GF-D8 (cell line): ENCODE results near the gene KIF26A.
"Not testable (repeated sequence)": the region's sequence is repeated elsewhere in the genome, so short reads cannot be mapped to it uniquely, and the experiment has no call there.

ENCODE experiments used
- DNase-seq: peaks from one replicate; lab custom pipeline; 2025; lab: John Stamatoyannopoulos, UW

KIF26A gene

DNA sequence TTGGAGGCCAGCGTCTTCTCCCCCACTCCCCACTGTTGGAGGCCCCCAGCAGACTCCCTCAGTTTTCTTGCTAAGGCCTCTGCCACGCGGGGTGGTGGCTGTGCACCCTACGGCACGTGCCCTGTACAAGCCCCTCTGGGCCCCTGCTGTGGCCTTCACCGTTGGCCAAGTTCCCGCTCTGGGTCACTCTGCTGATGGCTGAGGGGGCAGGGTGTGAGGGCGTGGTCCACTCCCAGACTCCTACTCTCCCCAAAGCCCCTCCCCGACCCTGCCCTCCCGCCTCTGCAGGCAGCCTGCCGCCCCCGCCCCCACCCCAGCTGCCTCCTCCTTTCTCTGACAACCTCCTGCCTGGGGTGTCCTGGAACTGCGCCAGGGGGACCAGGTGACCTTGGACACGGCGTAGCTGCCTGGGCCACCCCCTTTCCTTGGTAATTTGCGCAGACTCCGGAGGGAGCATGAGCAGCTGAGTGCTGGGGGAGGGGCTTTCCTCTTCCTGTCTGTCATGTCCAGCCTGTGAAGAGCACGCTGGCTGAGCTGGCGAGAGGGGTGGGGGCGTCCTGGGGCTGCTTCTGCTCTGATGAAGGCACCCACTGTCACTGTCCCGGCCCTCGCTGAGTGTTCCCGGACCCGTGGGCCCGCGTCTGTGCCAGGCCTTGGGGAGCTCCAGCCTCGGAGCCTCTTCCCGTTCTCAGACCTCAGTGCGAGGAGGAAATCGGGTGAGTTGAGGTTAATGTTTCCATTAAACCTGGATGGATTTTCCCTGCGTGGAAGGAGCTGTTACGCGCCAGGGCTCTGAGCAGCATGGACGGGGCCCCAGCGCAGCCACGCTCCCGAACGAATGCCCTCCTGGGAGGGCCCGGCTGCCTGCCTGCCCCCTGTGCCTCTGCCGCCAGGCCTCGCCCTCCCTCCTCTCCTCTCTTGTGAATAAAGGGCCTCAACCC is 85.0 kb downstream of the KIF26A start:
- no peak for DNase-seq

DNA sequence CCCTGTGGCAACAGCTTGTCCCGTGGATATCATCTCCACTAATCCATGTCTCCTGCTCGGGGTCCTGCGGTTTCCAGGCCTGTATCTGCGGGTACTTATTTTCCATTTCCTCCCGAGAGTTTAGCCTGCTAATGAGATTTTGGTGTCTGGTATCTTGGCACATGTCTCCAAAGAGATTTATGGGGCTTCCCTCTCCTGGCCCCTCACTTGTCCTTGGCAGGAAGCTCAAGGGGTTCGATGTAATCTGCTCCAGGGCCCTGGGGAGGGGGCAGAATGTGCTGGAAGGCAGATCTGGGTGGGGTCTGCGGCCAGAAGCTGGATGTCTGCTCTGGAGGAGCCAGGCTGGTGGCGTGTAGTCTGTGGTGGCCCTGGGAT is 85.7 kb downstream of the KIF26A start:
- DNase-seq, result no peak

GRCh38 chr14:104224506-104225277 is 86.3 kb downstream of the KIF26A start:
- DNase-seq, result no peak

DNA sequence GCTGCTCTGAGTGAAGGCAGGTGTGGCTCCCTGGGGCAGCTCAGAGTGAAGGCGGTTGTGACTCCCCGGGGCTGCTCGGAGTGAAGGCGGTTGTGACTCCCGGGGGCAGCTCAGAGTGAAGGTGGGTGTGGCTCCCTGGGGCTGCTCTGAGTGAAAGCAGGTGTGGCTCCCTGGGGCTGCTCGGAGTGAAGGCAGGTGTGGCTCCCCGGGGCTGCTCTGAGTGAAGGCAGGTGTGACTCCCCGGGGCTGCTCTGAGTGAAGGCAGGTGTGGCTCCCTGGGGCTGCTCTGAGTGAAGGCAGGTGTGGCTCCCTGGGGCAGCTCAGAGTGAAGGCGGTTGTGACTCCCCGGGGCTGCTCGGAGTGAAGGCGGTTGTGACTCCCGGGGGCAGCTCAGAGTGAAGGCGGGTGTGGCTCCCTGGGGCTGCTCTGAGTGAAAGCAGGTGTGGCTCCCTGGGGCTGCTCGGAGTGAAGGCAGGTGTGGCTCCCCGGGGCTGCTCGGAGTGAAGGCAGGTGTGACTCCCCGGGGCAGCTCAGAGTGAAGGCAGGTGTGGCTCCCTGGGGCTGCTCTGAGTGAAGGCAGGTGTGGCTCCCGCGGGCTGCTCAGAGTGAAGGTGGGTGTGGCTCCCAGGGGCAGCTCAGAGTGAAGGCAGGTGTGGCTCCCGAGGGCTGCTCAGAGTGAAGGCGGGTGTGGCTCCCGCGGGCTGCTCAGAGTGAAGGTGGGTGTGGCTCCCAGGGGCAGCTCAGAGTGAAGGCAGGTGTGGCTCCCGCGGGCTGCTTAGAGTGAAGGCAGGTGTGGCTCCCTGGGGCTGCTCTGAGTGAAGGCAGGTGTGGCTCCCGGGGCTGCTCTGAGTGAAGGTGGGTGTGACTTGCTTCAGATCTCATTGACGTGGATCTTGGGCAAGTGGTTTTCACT is 87.1 kb downstream of the KIF26A start:
- DNase-seq, result not testable (repeated sequence)

GRCh38 chr14:104226421-104227383 is 88.3 kb downstream of the KIF26A start:
- no peak for DNase-seq

GRCh38 chr14:104227806-104228205 is 89.4 kb downstream of the KIF26A start:
- DNase-seq, result no peak

GRCh38 chr14:104228221-104228620 is 89.8 kb downstream of the KIF26A start:
- DNase-seq, result no peak

DNA sequence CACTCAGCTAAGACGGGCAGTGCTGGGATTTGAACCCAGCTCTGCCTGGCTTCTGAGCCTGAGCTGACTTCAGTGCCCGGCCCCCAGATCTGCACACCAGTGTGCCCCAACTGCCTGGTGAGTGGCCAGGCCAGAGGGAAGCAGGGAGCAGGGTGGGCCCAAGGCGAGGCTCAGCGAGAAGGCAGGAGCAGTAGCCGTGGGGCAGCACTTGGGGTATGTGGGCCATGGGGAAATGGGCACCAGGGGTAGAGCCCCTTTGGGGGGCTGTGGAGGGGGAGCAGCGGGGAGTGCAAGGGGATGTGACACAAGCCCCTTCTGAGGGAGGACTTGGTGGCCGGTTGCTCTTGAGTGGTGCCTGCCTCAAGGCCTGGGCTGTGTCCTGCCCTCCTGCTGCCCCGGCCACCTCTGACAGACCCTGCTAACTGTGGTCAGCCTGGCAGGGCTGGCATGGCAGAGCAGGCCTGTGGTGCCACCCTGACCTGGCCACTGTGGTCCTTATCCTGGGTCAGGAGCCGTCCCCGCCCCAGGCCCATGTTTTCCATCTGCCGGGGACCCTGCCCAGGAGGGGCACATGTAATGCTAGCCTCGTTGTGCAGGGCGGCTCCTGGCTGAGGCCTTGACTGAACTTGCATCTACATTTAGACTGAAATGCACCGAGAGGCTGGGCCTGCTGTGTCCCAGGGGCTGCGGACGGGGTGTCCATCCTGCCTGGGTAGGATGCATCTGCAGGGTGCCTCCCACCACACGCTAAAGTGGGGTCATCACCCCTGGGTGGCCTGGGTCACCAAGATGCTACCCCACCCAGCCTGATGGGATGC is 90.5 kb downstream of the KIF26A start:
- no peak for DNase-seq

DNA sequence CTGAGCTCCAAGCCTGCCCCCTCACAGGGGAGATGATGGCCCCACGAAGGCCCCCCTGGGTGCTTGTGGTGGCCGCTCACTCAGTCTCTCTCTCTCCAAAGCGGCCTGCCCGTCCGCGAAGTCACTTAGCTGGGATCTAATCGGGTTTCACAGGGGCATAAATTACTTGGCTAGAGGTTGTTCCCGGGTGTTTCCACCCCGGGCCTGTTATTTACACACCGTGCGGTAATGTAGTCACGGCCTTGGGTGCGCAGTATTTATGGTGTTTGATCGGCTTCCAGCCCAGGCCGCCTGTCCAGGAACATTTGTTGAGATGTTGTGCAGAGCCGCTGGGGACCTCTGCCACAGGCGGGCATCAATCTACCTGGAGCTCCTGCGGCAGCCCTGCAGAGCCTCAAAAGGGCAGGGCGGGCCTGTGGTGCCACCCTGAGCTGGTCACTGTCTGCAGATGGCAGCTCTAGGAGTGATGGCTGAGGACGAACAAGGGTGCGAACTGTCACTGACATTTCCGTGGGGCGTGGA is 91.2 kb downstream of the KIF26A start:
- no peak for DNase-seq

GRCh38 chr14:104230119-104230815 is 91.9 kb downstream of the KIF26A start:
- no peak for DNase-seq
